ENCODE measurements around the gene GPRC5B. TPM values are rescaled to one million over a fixed set of nuclear protein-coding genes. Genes with fewer than 3 reads are reported as not detected.

Gene GPRC5B
- total and polyA plus RNA-seq, 2 donors (not counting 3 experiments of a cell fraction or from before 2014, with no cell fraction given), result 42.3 TPM

- POLR2A ChIA-PET, result no interaction called here
- no peak overlapping the region for H3K9ac ChIP-seq (replicated peaks; ENCODE audit: extremely low read depth, insufficient read depth, low read length)
- H3K27ac ChIP-seq (ENCODE audit: insufficient read depth, low read depth, low read length), result no peak overlapping the region
- no peak overlapping the region for H3K4me3 ChIP-seq (replicated peaks in 1 of 3; ENCODE audit: insufficient read depth in 1 of 3, low read depth in 1 of 3, low read length in 3 of 3)
- BruUV-seq (replicated peaks), result no TSS peak
- no peak for FAIRE-seq
- H3K36me3 ChIP-seq (ENCODE audit: control insufficient read depth in 2 of 2, extremely low read depth in 1 of 2, insufficient read depth in 2 of 2, low read length in 2 of 2), result no peaks in the 10 kb centered on the region
- TF ChIP-seq JUN (IDR thresholded peaks at IDR 0.05; ENCODE audit: borderline replicate concordance, insufficient read depth, insufficient read length, low read depth) (no peak), FOS (IDR thresholded peaks at IDR 0.05; ENCODE audit: borderline replicate concordance, insufficient read depth, low read length) (no peak), POLR2A (IDR thresholded peaks at IDR 0.05; ENCODE audit: low read depth, low read length) (no peak), GATA2 (IDR thresholded peaks at IDR 0.05; ENCODE audit: insufficient read depth, insufficient read length, low read depth, low read length) (no peak), EZH2 (IDR thresholded peaks at IDR 0.05; ENCODE audit: borderline replicate concordance, low read depth, low read length, severe bottlenecking) (no peak), MYC (IDR thresholded peaks at IDR 0.05; ENCODE audit: low read depth, low read length) (no peak), MAX (IDR thresholded peaks at IDR 0.05; ENCODE audit: insufficient read depth, insufficient read length) (no peak), CTCF (IDR thresholded peaks at IDR 0.05; ENCODE audit: extremely low read depth in 1 of 2, insufficient read depth in 1 of 2, low read depth in 1 of 2, low read length in 2 of 2) (no peak), POLR2AphosphoS5 (IDR thresholded peaks at IDR 0.05; ENCODE audit: insufficient read depth, low read depth, low read length) (no peak)
- no peaks in the 10 kb centered on the region for H3K79me2 ChIP-seq (ENCODE audit: control insufficient read depth, insufficient read depth, low read length)
- DNase-seq (ENCODE audit: low read depth, low spot score), result no peak
- H3K4me2 ChIP-seq (ENCODE audit: insufficient read depth, low read length), result no peak overlapping the region
- CTCF ChIA-PET, result interaction anchor here (1.6 kb wide), 1 partner anchor 225 kb away, joined by 3 read pairs; no protein-coding TSS in a partner anchor
- intact Hi-C loops (cut with micrococcal nuclease) (no loop called here), dilution Hi-C loops (cut with MboI; ENCODE audit: extremely low pct_ligation_motif_present, low sequenced_read_pairs) (no loop called here)
- no peaks in the 10 kb centered on the region for H4K20me1 ChIP-seq (replicated peaks; ENCODE audit: control insufficient read depth, extremely low read depth, insufficient read depth, low read length)
- H3K4me1 ChIP-seq (ENCODE audit: control insufficient read depth, extremely low read depth, insufficient read depth, low read length), result peaks cover 24% of the 10 kb centered on the region
- no peaks in the 10 kb centered on the region for H3K9me1 ChIP-seq (replicated peaks; ENCODE audit: control insufficient read depth, extremely low read depth, insufficient read depth, low read length)
- H3K27me3 ChIP-seq (ENCODE audit: control insufficient read depth in 2 of 2, insufficient read depth in 2 of 2, low read length in 2 of 2), result no peaks in the 10 kb centered on the region
- H2AFZ ChIP-seq (ENCODE audit: low read depth, low read length), result no peak overlapping the region
- H3K9me3 ChIP-seq (replicated peaks; ENCODE audit: control insufficient read depth, insufficient read depth, low read length), result no peaks in the 10 kb centered on the region
Observed at GRCh38 chr16:19809121-19809635, 75.5 kb downstream of the GPRC5B start.

Measured in endothelial cell of umbilical vein (primary cell).